SU-DHL-6 (cell line): Measurements from ENCODE around the gene SEMA5A.

Experiments used
- CTCF ChIP-seq: fragments of 200-600 bp; sonication (generic); IDR thresholded peaks from one replicate; pipeline ENCODE4 v1.5.1; 2017; ENCODE audit warnings: antibody characterized with exemption, mild to moderate bottlenecking, low read length, moderate library complexity; ENCODE audit not compliant: insufficient read depth, poor library complexity, severe bottlenecking
- EZH2phosphoT487 ChIP-seq: fragments of 200-600 bp; sonication (generic), shearing (Covaris generic); conservative IDR thresholded peaks from 2 replicates; pipeline ENCODE4 v1.6.1; 2018; ENCODE audit warnings: mild to moderate bottlenecking, antibody characterized with exemption, low read length, moderate library complexity, mixed read lengths

GRCh38 chr5:9356351-9356825, 189.5 kb downstream of the SEMA5A start:
- no peak for TF ChIP-seq CTCF
- TF ChIP-seq EZH2phosphoT487: no peak
